Liver (tissue), 3 donors: ENCODE results near the gene SLC16A8.

Experiments used
- CTCF ChIP-seq: fragments of 150-350 bp; IDR thresholded peaks from 2 replicates; pipeline ENCODE4 v1.5.1; 2017; ENCODE audit warnings: improper control_type of control experiment, low read depth, low read length; ENCODE audit not compliant: missing input control
- EGR1 ChIP-seq, 2 donors: IDR thresholded peaks; 2 replicates each; pipeline ENCODE4 v1.6.1; 2016 to 2018; ENCODE audit warnings: antibody characterized with exemption in 2 of 2, low read depth in 2 of 2
- FOXA1 ChIP-seq: IDR thresholded peaks from 2 replicates; pipeline ENCODE4 v1.6.1; 2016; ENCODE audit warnings: antibody characterized with exemption
- GABPA ChIP-seq, 2 donors: IDR thresholded peaks in 1 of 2; conservative IDR thresholded peaks in 1 of 2; 2 replicates each; pipeline ENCODE4 v1.6.1; 2016; ENCODE audit warnings: antibody characterized with exemption in 2 of 2, mild to moderate bottlenecking in 1 of 2, moderate library complexity in 1 of 2
- HNF4A ChIP-seq, 2 donors: conservative IDR thresholded peaks; 2 replicates each; pipeline ENCODE4 v1.6.1; 2016; ENCODE audit warnings: antibody characterized with exemption in 2 of 2, mild to moderate bottlenecking in 2 of 2
- HNF4G ChIP-seq: IDR thresholded peaks from 2 replicates; pipeline ENCODE4 v1.6.1; 2016; ENCODE audit warnings: antibody characterized with exemption
- JUND ChIP-seq, 2 donors: IDR thresholded peaks; 2 replicates each; pipeline ENCODE4 v1.6.1; 2016; ENCODE audit warnings: antibody characterized with exemption in 2 of 2
- RAD21 ChIP-seq, 2 donors: IDR thresholded peaks; 2 replicates each; pipeline ENCODE4 v1.6.1; 2016; ENCODE audit warnings: antibody characterized with exemption in 2 of 2, mild to moderate bottlenecking in 2 of 2
- SP1 ChIP-seq: IDR thresholded peaks from 2 replicates; pipeline ENCODE4 v1.6.1; 2018; ENCODE audit warnings: antibody characterized with exemption, mild to moderate bottlenecking
- TAF1 ChIP-seq: conservative IDR thresholded peaks from 2 replicates; pipeline ENCODE4 v1.6.1; 2016; ENCODE audit warnings: antibody characterized with exemption, mild to moderate bottlenecking
- YY1 ChIP-seq: IDR thresholded peaks from 2 replicates; pipeline ENCODE4 v1.6.1; 2016; ENCODE audit warnings: antibody characterized with exemption, mild to moderate bottlenecking
- TF ChIP-seq, protein P1 (sequence below): IDR thresholded peaks from 2 replicates; pipeline ENCODE4 v1.6.1; 2016; ENCODE audit warnings: antibody characterized with exemption, mild to moderate bottlenecking
- TF ChIP-seq, protein P2 (sequence below): IDR thresholded peaks from 2 replicates; pipeline ENCODE4 v1.6.1; 2016; ENCODE audit warnings: antibody characterized with exemption
- donor health status: healthy.
- donor health status: healthy.

- TF ChIP-seq JUND (IDR thresholded peaks at IDR 0.05) (no peak), CTCF (no peak), SP1 (no peak), YY1 (no peak), EGR1 (IDR thresholded peaks at IDR 0.05; ENCODE audit: low read depth in 2 of 2) (no peak), GABPA (IDR thresholded peaks at IDR 0.05 in 1 of 2, conservative IDR thresholded peaks at IDR 0.05 in 1 of 2) (no peak), RAD21 (IDR thresholded peaks at IDR 0.05) (no peak), HNF4A (conservative IDR thresholded peaks at IDR 0.05) (no peak), FOXA1 (no peak), HNF4G (no peak), TAF1 (no peak)
- TF ChIP-seq, protein P1, sequence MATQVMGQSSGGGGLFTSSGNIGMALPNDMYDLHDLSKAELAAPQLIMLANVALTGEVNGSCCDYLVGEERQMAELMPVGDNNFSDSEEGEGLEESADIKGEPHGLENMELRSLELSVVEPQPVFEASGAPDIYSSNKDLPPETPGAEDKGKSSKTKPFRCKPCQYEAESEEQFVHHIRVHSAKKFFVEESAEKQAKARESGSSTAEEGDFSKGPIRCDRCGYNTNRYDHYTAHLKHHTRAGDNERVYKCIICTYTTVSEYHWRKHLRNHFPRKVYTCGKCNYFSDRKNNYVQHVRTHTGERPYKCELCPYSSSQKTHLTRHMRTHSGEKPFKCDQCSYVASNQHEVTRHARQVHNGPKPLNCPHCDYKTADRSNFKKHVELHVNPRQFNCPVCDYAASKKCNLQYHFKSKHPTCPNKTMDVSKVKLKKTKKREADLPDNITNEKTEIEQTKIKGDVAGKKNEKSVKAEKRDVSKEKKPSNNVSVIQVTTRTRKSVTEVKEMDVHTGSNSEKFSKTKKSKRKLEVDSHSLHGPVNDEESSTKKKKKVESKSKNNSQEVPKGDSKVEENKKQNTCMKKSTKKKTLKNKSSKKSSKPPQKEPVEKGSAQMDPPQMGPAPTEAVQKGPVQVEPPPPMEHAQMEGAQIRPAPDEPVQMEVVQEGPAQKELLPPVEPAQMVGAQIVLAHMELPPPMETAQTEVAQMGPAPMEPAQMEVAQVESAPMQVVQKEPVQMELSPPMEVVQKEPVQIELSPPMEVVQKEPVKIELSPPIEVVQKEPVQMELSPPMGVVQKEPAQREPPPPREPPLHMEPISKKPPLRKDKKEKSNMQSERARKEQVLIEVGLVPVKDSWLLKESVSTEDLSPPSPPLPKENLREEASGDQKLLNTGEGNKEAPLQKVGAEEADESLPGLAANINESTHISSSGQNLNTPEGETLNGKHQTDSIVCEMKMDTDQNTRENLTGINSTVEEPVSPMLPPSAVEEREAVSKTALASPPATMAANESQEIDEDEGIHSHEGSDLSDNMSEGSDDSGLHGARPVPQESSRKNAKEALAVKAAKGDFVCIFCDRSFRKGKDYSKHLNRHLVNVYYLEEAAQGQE: no peak
- TF ChIP-seq, protein P2, sequence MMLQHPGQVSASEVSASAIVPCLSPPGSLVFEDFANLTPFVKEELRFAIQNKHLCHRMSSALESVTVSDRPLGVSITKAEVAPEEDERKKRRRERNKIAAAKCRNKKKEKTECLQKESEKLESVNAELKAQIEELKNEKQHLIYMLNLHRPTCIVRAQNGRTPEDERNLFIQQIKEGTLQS: no peak
Measured at GRCh38 chr22:38081636-38081940, 2.4 kb downstream of the SLC16A8 start.
